ENCODE results near the gene DROSHA. TPM values are rescaled to one million over a fixed set of nuclear protein-coding genes. Genes with fewer than 3 reads are reported as not detected.

The DROSHA gene
- polyA plus RNA-seq, 1 experiment: 27.6 TPM

DNA sequence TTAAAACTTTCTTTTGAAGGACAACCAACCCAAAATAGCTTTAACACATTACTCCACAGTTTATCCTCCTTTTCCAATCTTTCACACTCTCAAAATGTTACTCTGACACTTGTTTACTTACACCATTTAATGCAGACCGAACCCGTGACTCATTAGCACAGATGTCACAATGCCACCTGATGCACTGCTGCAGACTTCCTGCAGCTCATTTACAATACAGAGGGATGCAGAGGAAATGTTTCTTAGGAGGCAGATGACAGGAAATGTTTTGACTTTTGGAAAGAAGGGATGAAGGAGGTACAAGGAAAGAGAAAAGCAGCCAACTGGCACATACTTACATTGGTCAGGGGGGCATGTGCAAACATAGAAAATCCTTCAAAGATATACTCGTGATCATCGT lies 39.0 kb downstream of the DROSHA start:
- TF ChIP-seq, protein P1, sequence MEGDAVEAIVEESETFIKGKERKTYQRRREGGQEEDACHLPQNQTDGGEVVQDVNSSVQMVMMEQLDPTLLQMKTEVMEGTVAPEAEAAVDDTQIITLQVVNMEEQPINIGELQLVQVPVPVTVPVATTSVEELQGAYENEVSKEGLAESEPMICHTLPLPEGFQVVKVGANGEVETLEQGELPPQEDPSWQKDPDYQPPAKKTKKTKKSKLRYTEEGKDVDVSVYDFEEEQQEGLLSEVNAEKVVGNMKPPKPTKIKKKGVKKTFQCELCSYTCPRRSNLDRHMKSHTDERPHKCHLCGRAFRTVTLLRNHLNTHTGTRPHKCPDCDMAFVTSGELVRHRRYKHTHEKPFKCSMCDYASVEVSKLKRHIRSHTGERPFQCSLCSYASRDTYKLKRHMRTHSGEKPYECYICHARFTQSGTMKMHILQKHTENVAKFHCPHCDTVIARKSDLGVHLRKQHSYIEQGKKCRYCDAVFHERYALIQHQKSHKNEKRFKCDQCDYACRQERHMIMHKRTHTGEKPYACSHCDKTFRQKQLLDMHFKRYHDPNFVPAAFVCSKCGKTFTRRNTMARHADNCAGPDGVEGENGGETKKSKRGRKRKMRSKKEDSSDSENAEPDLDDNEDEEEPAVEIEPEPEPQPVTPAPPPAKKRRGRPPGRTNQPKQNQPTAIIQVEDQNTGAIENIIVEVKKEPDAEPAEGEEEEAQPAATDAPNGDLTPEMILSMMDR (IDR thresholded peaks at IDR 0.05; ENCODE audit: insufficient read depth, low read depth, low read length): no peak
- Histone ChIP-seq H3K27me3 (ENCODE audit: control insufficient read depth, insufficient read depth, low read length) (no peaks in the 10 kb centered on the region), H3K36me3 (ENCODE audit: control insufficient read depth, insufficient read depth, low read length) (peaks cover 9% of the 10 kb centered on the region), H3K4me3 (ENCODE audit: low read depth, low read length) (no peak overlapping the region)
- no peak for DNase-seq (ENCODE audit: low read depth)
- CTCF ChIA-PET: interaction anchor here (1.0 to 1.3 kb wide), 3 partner anchors 10 to 261 kb away, joined by 3 to 4 read pairs (median 3); no protein-coding TSS in a partner anchor
- POLR2A ChIA-PET: no interaction called here

DNA sequence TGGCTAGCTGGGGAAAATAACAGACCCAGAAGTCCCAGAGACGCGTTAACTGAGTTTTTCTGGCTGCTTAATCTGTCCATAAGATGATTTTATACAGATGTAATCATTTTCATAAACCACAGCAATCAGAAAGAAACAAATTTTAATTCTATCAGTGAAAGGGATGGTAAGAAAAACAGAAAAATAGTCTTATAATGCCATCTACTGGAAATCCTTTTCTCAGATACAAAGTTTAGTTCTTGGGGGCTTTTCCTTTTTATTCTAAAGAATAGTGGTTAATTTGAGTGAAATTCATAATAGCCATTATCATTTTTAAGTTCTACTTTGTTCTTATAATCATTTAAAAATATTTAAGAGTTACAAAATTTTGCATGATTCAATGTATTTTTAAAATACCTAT lies 44.4 kb downstream of the DROSHA start:
- CTCF ChIA-PET: interaction anchor here (0.6 to 2.1 kb wide), 10 partner anchors 9 to 301 kb away, joined by 3 to 6 read pairs (median 3); no protein-coding TSS in a partner anchor

DNA sequence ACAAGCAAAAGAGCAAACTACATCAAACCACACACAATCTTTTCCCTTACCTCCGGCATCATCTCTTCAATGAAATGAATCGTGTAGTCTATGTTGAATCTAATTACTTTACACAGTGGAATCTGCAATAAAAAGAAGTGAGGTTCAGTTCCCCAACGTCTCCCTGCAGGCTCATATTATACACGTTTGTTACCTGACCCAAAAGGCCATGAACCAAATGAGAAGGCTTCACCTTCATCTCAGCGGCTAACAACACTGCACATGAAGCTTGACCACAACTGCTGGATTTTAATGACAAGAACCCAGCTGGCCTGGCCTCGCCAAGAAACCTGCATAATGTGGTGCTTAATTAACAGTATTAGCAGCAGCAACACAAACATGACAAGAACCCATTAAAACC lies 45.5 kb downstream of the DROSHA start:
- ChIA-PET POLR2A (no interaction called here), CTCF (interaction anchor here (0.7 to 2.1 kb wide), 8 partner anchors 18 to 300 kb away, joined by 3 to 6 read pairs (median 3); no protein-coding TSS in a partner anchor)
- H3K4me3 ChIP-seq (ENCODE audit: low read depth, low read length): no peak overlapping the region
- TF ChIP-seq, protein P1 (IDR thresholded peaks at IDR 0.05; ENCODE audit: insufficient read depth, low read depth, low read length): no peak
- no peaks in the 10 kb centered on the region for H3K36me3 ChIP-seq (ENCODE audit: control insufficient read depth, insufficient read depth, low read length)
- no peak for DNase-seq (ENCODE audit: low read depth)
- H3K27me3 ChIP-seq (ENCODE audit: control insufficient read depth, insufficient read depth, low read length): no peaks in the 10 kb centered on the region

More for the DNA sequence above, 44.4 kb downstream of the DROSHA start:
- Histone ChIP-seq H3K4me3 (ENCODE audit: low read depth, low read length) (no peak overlapping the region), H3K27me3 (ENCODE audit: control insufficient read depth, insufficient read depth, low read length) (no peaks in the 10 kb centered on the region), H3K36me3 (ENCODE audit: control insufficient read depth, insufficient read depth, low read length) (0 out of 2 replicates have a peak, but pooled peaks cover 2% of the 10 kb centered on the region)
- no peak for DNase-seq (ENCODE audit: low read depth)
- TF ChIP-seq, protein P1 (IDR thresholded peaks at IDR 0.05; ENCODE audit: insufficient read depth, low read depth, low read length): no peak
- POLR2A ChIA-PET: no interaction called here

DNA sequence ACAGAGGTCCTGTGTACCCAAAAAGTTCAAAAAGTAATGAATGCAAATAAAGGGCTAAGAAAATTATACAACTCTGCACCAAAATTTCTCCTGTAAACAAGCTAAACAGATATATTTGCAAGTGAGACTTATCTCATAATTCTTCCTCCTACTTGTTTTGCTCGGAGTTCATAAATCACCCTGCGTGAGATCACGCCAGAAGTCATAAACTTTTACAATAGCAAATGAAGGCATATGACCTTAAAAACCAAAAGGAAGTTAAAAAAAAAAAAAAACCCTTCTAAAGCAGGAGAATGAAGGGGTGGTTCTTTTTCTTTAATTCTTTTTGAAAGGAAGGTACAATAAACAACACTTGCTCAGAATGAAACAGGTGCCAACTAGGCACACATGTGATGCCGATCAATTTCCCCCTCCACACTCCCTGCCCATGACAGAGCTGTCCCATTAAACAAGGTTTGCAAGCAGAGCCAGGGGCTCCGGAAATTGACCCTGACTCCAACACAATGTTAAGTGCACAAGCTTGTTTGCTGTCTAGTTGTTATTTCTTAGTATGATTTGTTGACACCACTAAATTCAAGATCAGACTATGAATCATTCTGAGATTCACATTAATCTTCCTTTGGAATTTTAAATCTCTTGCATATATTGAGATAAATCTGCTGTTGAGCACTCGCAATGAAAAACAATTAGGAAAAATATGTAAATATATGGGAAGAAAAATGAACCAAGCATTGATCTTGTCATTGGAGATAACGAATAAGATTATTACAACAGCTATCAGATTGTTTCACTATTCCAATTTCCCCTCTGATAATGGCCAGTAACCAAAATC lies 46.3 kb downstream of the DROSHA start:
- H3K36me3 ChIP-seq (ENCODE audit: control insufficient read depth, insufficient read depth, low read length): no peaks in the 10 kb centered on the region

More for the DNA sequence above, 46.3 kb downstream of the DROSHA start:
- H3K27me3 ChIP-seq (ENCODE audit: control insufficient read depth, insufficient read depth, low read length): no peaks in the 10 kb centered on the region
- TF ChIP-seq, protein P1 (IDR thresholded peaks at IDR 0.05; ENCODE audit: insufficient read depth, low read depth, low read length): no peak
- ChIA-PET CTCF (interaction anchor here (0.6 to 1.7 kb wide), 5 partner anchors 19 to 254 kb away, joined by 3 to 6 read pairs (median 3); no protein-coding TSS in a partner anchor), POLR2A (no interaction called here)
- no peak overlapping the region for H3K4me3 ChIP-seq (ENCODE audit: low read depth, low read length)
- no peak for DNase-seq (ENCODE audit: low read depth)

Measured in BJ (cell line).